Lung (tissue), 12 donors: ENCODE measurements around the gene SIL1. TPM values are rescaled to one million over a fixed set of nuclear protein-coding genes. Genes with fewer than 3 reads are reported as not detected.

Experiments used
- ATAC-seq: fragments of 200-7000 bp; cut with Tn5 transposase; one replicate; pipeline ENCODE4 v1.9.1; 2020; ENCODE audit warnings: moderate number of reproducible peaks; ENCODE audit not compliant: insufficient read depth, low FRiP score
- DNase-seq, 3 donors: peaks; one replicate each; pipeline ENCODE4 v3.0.0-alpha.2; 2013 to 2017
- H3K27ac ChIP-seq, 2 donors: one replicate each; pipeline ENCODE4 v1.5.1; 2013; ENCODE audit warnings: mild to moderate bottlenecking in 2 of 2, moderate library complexity in 2 of 2, control low read depth in 1 of 2, inconsistent platforms in 1 of 2, low read depth in 1 of 2, low read length in 1 of 2
- H3K27me3 ChIP-seq, 3 donors: one replicate each; pipeline ENCODE4 v1.5.1; 2013; ENCODE audit warnings: low read length in 2 of 3; ENCODE audit not compliant: control insufficient read depth in 3 of 3, insufficient read depth in 3 of 3
- H3K36me3 ChIP-seq, 4 donors: one replicate each; pipeline ENCODE4 v1.5.1; 2013; ENCODE audit warnings: low read length in 4 of 4, mild to moderate bottlenecking in 1 of 4, moderate library complexity in 1 of 4; ENCODE audit not compliant: control insufficient read depth in 4 of 4, insufficient read depth in 4 of 4
- H3K4me1 ChIP-seq, 5 donors: one replicate each; pipeline ENCODE4 v1.5.1; 2013; ENCODE audit warnings: low read length in 5 of 5, mild to moderate bottlenecking in 2 of 5, moderate library complexity in 1 of 5; ENCODE audit not compliant: control insufficient read depth in 5 of 5, insufficient read depth in 5 of 5
- H3K4me3 ChIP-seq: one replicate; pipeline ENCODE4 v1.5.1; 2013; ENCODE audit warnings: mild to moderate bottlenecking, control low read depth, moderate library complexity
- H3K9ac ChIP-seq, 2 donors: one replicate each; pipeline ENCODE4 v1.5.1; 2013; ENCODE audit warnings: low read length in 2 of 2, control low read depth in 1 of 2; ENCODE audit not compliant: insufficient read depth in 1 of 2
- H3K9me3 ChIP-seq, 4 donors: one replicate each; pipeline ENCODE4 v1.5.1; 2013; ENCODE audit warnings: low read length in 3 of 4, mild to moderate bottlenecking in 1 of 4, moderate library complexity in 1 of 4; ENCODE audit not compliant: control insufficient read depth in 4 of 4, insufficient read depth in 3 of 4
- WGBS, 2 donors: extraction: QIAGEN DNeasy Blood & Tissue Kit; methylation state at CpG; one replicate each; pipeline ENCODE4 v1.1.7; 2013; 5-methylcytosine and 5-hydroxymethylcytosine counted together
- polyA plus RNA-seq, 2 donors: library from polyadenylated mRNA; stranded (reverse); fragments of 200-250 nt; gene quantifications; one replicate each; pipeline ENCODE4 v1.2.1, GENCODE V29; 2013
- total RNA-seq, 2 donors: library from RNA; depleted of rRNA in 1 of 2; stranded (reverse); fragments of >200 nt in 1 of 2; gene quantifications; one replicate each; pipeline ENCODE4 v1.2.1, GENCODE V29; 2014 to 2021
- TF ChIP-seq, protein P1 (sequence below): IDR thresholded peaks from 2 replicates; pipeline ENCODE4 v1.5.1; 2012; ENCODE audit warnings: mild to moderate bottlenecking; ENCODE audit errors: control extremely low read depth, extremely low read depth
- donor health status: control.
- donor health status: control.
- donor health status: Bipolar disorder and iron deficiency.
- donor health status: healthy.
- donor health status: DM: yes; HTN: yes; CAD: no.

SIL1 gene
- total and polyA plus RNA-seq, 4 donors = 38.5 to 109 (median 78.4) TPM

- Histone ChIP-seq H3K9me3 (no peaks in the 10 kb centered on the region), H3K4me3 (no peak overlapping the region), H3K4me1 (peaks cover 0 to 50% (median 14%) of the 10 kb centered on the region in 5 donors), H3K27ac (no peak overlapping the region), H3K9ac (no peak overlapping the region), H3K36me3 (peaks cover 0 to 19% (median 14%) of the 10 kb centered on the region in 4 donors), H3K27me3 (no peaks in the 10 kb centered on the region)
- ATAC-seq = no peak
- DNase-seq = no peak
- WGBS, 2 donors = 97% methylated on average over 20 of the region's 20 CpGs
- TF ChIP-seq, protein P1, sequence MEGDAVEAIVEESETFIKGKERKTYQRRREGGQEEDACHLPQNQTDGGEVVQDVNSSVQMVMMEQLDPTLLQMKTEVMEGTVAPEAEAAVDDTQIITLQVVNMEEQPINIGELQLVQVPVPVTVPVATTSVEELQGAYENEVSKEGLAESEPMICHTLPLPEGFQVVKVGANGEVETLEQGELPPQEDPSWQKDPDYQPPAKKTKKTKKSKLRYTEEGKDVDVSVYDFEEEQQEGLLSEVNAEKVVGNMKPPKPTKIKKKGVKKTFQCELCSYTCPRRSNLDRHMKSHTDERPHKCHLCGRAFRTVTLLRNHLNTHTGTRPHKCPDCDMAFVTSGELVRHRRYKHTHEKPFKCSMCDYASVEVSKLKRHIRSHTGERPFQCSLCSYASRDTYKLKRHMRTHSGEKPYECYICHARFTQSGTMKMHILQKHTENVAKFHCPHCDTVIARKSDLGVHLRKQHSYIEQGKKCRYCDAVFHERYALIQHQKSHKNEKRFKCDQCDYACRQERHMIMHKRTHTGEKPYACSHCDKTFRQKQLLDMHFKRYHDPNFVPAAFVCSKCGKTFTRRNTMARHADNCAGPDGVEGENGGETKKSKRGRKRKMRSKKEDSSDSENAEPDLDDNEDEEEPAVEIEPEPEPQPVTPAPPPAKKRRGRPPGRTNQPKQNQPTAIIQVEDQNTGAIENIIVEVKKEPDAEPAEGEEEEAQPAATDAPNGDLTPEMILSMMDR = no peak
These were observed 251.2 kb downstream of the SIL1 start for GRCh38 chr5:138946831-138947560.

DNA sequence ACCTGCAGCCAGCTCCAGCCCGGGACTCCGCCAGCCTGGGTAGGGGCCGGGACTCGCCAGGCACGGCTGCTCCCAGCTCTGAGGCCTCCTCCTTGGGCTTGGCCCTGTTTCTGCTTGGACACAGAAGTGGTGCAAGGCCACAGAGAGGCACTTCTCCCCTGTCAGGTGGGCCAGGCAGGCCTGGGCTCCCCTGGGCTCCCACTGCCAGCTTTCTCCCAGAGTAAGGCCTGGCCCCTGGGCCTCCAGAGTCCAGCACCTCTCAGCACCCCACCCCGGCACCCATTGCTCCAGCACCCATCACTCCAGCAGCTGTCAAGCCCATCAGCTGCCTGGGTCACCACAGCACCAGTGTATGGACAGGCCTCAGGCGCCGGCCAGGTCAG lies 251.9 kb downstream of the SIL1 start:
- H3K4me1 ChIP-seq = peaks cover 0 to 43% (median 14%) of the 10 kb centered on the region in 5 donors
- no peak overlapping the region for H3K9ac ChIP-seq
- WGBS, 2 donors = 90 to 95% methylated on average over 8 of the region's 8 CpGs
- H3K36me3 ChIP-seq = peaks cover 0 to 19% (median 14%) of the 10 kb centered on the region in 4 donors
- TF ChIP-seq, protein P1 = no peak
- DNase-seq (peak in 1 of 3 donors; percentile 72), ATAC-seq (no peak)
- H3K4me3 ChIP-seq = no peak overlapping the region
- no peaks in the 10 kb centered on the region for H3K9me3 ChIP-seq
- H3K27me3 ChIP-seq = no peaks in the 10 kb centered on the region
- no peak overlapping the region for H3K27ac ChIP-seq

DNA sequence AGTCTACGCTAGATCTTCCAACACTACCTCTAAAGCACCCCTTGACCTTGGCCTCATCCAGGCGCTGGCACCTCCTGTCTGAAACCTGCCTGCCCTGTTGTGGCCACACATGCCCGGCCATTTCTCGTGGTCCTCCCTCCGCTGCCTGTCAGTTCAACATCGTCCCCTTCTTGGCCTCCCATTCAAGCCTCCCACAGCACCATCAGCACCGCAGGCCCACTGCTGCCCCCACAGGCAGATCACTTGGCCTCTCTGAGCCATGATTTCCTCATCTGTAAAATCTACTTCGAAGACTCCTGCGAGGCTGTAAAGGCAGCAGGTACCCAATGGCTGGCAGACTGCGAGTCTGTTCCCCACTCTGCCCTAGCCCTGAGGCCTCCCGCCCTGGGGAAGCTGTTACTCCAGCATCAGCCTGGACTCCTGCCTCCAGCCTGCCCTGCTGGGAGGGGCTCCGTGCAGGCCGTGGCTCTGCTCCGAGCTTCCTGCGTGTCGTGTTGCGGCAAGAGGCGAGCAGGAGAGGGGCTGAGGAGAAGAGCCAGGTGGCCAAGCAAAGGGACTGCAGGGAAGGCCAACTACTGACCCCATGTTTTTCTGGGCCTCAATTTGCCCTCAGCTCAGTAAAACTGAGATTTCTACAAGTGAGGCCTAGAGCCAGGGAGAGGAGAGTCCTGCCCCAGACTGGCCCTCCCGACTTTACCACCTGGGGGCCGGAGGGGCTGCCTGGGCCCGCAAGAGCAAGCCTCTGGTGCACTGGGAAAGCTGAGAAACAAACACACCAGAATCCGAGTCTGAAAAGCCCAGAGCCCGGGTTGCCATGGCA lies 252.5 kb downstream of the SIL1 start:
- Histone ChIP-seq H3K4me1 (peaks cover 0 to 37% (median 10%) of the 10 kb centered on the region in 5 donors), H3K9ac (no peak overlapping the region), H3K36me3 (peaks cover 0 to 19% (median 16%) of the 10 kb centered on the region in 4 donors), H3K27ac (no peak overlapping the region), H3K9me3 (peaks cover 0 to under 1% (median 0%) of the 10 kb centered on the region in 4 donors), H3K27me3 (no peaks in the 10 kb centered on the region), H3K4me3 (no peak overlapping the region)
- DNase-seq (peak in 2 of 3 donors; percentile 63 to 64), ATAC-seq (no peak)
- TF ChIP-seq, protein P1 = no peak
- 90 to 93% methylated on average over 23 of the region's 23 CpGs for WGBS, 2 donors
